ENCODE data around the gene PHF21A. TPM values are rescaled to one million over a fixed set of nuclear protein-coding genes. Genes with fewer than 3 reads are reported as not detected.

PHF21A gene
- total and polyA plus RNA-seq, 2 of the 13 experiments (the other 11 are each of a cell fraction or from before 2014, with no cell fraction given) = 4.1 to 34.6 TPM

DNA sequence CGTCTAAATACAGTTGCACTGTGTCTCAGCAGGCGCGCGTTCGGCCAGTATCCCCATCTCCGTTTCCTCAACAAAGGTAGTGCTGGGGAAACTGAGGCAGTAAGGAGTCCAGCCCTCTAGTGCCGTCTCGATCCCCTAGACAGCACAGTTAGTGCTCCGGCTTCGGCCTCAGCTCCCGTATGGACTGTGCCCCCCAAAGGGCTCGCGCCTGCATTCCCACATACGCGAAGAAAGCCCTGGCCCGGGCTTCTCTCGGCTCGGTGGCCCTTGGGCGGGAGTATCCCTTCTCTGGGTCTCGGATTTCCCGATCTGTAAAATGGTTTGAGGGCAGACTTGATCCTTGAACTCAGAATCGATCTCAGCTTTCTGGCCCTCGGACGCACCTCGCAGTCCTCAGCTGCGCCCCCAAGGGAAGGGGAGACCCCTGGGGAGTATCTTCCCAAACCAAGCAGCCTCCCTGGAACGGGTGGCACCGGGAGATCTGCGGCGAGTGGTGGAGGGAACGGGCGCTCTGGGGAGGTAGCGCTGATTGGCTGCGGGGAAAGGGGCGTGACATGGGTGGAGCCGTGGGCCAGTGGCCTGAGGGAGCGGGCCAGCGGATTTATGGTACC is 202.8 kb downstream of the PHF21A start (continued):
- TF ChIP-seq, protein P1, sequence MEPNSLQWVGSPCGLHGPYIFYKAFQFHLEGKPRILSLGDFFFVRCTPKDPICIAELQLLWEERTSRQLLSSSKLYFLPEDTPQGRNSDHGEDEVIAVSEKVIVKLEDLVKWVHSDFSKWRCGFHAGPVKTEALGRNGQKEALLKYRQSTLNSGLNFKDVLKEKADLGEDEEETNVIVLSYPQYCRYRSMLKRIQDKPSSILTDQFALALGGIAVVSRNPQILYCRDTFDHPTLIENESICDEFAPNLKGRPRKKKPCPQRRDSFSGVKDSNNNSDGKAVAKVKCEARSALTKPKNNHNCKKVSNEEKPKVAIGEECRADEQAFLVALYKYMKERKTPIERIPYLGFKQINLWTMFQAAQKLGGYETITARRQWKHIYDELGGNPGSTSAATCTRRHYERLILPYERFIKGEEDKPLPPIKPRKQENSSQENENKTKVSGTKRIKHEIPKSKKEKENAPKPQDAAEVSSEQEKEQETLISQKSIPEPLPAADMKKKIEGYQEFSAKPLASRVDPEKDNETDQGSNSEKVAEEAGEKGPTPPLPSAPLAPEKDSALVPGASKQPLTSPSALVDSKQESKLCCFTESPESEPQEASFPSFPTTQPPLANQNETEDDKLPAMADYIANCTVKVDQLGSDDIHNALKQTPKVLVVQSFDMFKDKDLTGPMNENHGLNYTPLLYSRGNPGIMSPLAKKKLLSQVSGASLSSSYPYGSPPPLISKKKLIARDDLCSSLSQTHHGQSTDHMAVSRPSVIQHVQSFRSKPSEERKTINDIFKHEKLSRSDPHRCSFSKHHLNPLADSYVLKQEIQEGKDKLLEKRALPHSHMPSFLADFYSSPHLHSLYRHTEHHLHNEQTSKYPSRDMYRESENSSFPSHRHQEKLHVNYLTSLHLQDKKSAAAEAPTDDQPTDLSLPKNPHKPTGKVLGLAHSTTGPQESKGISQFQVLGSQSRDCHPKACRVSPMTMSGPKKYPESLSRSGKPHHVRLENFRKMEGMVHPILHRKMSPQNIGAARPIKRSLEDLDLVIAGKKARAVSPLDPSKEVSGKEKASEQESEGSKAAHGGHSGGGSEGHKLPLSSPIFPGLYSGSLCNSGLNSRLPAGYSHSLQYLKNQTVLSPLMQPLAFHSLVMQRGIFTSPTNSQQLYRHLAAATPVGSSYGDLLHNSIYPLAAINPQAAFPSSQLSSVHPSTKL (CRISPR knock-in tag; IDR thresholded peaks at IDR 0.05) = no peak
- TF ChIP-seq, protein P2, sequence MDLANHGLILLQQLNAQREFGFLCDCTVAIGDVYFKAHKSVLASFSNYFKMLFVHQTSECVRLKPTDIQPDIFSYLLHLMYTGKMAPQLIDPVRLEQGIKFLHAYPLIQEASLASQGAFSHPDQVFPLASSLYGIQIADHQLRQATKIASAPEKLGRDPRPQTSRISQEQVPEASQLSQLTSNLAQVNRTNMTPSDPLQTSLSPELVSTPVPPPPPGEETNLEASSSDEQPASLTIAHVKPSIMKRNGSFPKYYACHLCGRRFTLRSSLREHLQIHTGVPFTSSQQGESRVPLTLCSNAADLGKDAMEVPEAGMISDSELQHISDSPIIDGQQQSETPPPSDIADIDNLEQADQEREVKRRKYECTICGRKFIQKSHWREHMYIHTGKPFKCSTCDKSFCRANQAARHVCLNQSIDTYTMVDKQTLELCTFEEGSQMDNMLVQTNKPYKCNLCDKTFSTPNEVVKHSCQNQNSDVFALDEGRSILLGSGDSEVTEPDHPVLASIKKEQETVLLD (CRISPR knock-in tag; IDR thresholded peaks at IDR 0.05; ENCODE audit: low read depth) = 0 out of 2 replicates have a peak, but pooled peaks have one; percentile 5
- TF ChIP-seq ZNF564 (CRISPR knock-in tag; IDR thresholded peaks at IDR 0.05) (no peak), ZSCAN25 (CRISPR knock-in tag; IDR thresholded peaks at IDR 0.05) (no peak), MXD4 (CRISPR knock-in tag; IDR thresholded peaks at IDR 0.05) (no peak), HOXA7 (CRISPR knock-in tag; IDR thresholded peaks at IDR 0.05) (no peak), CCAR2 (optimal IDR thresholded peaks at IDR 0.05; ENCODE audit: low read depth, low read length) (no peak), CBX1 (IDR thresholded peaks at IDR 0.05; ENCODE audit: low read depth) (no peak), ZNF367 (CRISPR knock-in tag; IDR thresholded peaks at IDR 0.05; ENCODE audit: borderline replicate concordance) (0 out of 2 replicates have a peak, but pooled peaks have one; percentile 1), SPEN (CRISPR knock-in tag; IDR thresholded peaks at IDR 0.05; ENCODE audit: low read depth) (no peak), MZF1 (CRISPR knock-in tag; IDR thresholded peaks at IDR 0.05; ENCODE audit: borderline replicate concordance) (no peak), TARDBP (CRISPR knock-in tag; IDR thresholded peaks at IDR 0.05) (0 out of 2 replicates have a peak, but pooled peaks have one; percentile 4), KLF12 (CRISPR knock-in tag; IDR thresholded peaks at IDR 0.05; ENCODE audit: borderline replicate concordance) (0 out of 2 replicates have a peak, but pooled peaks have one; percentile 35), IKZF1 (IDR thresholded peaks at IDR 0.05) (no peak)
- TF ChIP-seq, protein P3, sequence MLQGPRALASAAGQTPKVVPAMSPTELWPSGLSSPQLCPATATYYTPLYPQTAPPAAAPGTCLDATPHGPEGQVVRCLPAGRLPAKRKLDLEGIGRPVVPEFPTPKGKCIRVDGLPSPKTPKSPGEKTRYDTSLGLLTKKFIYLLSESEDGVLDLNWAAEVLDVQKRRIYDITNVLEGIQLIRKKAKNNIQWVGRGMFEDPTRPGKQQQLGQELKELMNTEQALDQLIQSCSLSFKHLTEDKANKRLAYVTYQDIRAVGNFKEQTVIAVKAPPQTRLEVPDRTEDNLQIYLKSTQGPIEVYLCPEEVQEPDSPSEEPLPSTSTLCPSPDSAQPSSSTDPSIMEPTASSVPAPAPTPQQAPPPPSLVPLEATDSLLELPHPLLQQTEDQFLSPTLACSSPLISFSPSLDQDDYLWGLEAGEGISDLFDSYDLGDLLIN (CRISPR knock-in tag; IDR thresholded peaks at IDR 0.05; ENCODE audit: borderline replicate concordance) = no peak
- TF ChIP-seq, protein P4, sequence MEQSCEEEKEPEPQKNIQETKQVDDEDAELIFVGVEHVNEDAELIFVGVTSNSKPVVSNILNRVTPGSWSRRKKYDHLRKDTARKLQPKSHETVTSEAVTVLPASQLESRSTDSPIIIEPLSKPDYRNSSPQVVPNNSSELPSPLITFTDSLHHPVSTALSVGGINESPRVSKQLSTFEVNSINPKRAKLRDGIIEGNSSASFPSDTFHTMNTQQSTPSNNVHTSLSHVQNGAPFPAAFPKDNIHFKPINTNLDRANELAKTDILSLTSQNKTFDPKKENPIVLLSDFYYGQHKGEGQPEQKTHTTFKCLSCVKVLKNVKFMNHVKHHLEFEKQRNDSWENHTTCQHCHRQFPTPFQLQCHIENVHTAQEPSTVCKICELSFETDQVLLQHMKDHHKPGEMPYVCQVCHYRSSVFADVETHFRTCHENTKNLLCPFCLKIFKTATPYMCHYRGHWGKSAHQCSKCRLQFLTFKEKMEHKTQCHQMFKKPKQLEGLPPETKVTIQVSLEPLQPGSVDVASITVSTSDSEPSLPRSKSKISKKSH (CRISPR knock-in tag; IDR thresholded peaks at IDR 0.05; ENCODE audit: borderline replicate concordance) = no peak
- TF ChIP-seq, protein P5, sequence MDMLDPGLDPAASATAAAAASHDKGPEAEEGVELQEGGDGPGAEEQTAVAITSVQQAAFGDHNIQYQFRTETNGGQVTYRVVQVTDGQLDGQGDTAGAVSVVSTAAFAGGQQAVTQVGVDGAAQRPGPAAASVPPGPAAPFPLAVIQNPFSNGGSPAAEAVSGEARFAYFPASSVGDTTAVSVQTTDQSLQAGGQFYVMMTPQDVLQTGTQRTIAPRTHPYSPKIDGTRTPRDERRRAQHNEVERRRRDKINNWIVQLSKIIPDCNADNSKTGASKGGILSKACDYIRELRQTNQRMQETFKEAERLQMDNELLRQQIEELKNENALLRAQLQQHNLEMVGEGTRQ (IDR thresholded peaks at IDR 0.05; ENCODE audit: low read depth, low read length) = no peak
- TF ChIP-seq, protein P5 (CRISPR knock-in tag; IDR thresholded peaks at IDR 0.05; ENCODE audit: borderline replicate concordance) = no peak
